ENCODE data around the gene MBOAT2.

DNA sequence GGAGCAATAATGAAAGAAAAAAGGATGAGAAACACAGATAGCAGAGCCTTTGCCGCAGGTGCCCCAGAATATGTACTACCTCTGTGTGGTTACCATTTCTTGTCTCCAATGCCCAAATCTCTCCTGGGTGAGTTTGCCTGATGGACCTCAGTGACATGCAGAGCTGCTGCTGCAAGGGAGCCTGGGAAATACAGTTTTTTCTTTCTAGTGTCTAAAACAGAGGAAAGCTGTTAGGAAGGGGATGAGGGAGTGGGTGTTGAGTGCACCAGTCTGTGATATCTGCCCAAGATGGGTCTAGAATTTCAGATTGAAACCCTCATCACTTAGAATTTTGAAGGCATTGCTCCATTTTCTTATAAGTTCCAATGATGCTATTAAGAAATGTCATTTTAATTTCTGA is 9.9 kb upstream of the MBOAT2 start:
- TF ChIP-seq EZH2 (IDR thresholded peaks at IDR 0.05), result no peak
- TF ChIP-seq, protein P1, sequence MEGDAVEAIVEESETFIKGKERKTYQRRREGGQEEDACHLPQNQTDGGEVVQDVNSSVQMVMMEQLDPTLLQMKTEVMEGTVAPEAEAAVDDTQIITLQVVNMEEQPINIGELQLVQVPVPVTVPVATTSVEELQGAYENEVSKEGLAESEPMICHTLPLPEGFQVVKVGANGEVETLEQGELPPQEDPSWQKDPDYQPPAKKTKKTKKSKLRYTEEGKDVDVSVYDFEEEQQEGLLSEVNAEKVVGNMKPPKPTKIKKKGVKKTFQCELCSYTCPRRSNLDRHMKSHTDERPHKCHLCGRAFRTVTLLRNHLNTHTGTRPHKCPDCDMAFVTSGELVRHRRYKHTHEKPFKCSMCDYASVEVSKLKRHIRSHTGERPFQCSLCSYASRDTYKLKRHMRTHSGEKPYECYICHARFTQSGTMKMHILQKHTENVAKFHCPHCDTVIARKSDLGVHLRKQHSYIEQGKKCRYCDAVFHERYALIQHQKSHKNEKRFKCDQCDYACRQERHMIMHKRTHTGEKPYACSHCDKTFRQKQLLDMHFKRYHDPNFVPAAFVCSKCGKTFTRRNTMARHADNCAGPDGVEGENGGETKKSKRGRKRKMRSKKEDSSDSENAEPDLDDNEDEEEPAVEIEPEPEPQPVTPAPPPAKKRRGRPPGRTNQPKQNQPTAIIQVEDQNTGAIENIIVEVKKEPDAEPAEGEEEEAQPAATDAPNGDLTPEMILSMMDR (IDR thresholded peaks at IDR 0.05), result no peak

Data from neural progenitor cell (in vitro differentiated cells).